ENCODE results near the gene ZXDA. TPM values are rescaled to one million over a fixed set of nuclear protein-coding genes. Genes with fewer than 3 reads are reported as not detected.
"Not testable (repeated sequence)": the region's sequence is repeated elsewhere in the genome, so short reads cannot be mapped to it uniquely, and the experiment has no call there.

Gene ZXDA, protein sequence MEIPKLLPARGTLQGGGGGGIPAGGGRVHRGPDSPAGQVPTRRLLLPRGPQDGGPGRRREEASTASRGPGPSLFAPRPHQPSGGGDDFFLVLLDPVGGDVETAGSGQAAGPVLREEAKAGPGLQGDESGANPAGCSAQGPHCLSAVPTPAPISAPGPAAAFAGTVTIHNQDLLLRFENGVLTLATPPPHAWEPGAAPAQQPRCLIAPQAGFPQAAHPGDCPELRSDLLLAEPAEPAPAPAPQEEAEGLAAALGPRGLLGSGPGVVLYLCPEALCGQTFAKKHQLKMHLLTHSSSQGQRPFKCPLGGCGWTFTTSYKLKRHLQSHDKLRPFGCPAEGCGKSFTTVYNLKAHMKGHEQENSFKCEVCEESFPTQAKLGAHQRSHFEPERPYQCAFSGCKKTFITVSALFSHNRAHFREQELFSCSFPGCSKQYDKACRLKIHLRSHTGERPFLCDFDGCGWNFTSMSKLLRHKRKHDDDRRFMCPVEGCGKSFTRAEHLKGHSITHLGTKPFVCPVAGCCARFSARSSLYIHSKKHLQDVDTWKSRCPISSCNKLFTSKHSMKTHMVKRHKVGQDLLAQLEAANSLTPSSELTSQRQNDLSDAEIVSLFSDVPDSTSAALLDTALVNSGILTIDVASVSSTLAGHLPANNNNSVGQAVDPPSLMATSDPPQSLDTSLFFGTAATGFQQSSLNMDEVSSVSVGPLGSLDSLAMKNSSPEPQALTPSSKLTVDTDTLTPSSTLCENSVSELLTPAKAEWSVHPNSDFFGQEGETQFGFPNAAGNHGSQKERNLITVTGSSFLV
- total RNA-seq = 1 to 10 TPM; 5.1 to 5.3 TPM

DNA sequence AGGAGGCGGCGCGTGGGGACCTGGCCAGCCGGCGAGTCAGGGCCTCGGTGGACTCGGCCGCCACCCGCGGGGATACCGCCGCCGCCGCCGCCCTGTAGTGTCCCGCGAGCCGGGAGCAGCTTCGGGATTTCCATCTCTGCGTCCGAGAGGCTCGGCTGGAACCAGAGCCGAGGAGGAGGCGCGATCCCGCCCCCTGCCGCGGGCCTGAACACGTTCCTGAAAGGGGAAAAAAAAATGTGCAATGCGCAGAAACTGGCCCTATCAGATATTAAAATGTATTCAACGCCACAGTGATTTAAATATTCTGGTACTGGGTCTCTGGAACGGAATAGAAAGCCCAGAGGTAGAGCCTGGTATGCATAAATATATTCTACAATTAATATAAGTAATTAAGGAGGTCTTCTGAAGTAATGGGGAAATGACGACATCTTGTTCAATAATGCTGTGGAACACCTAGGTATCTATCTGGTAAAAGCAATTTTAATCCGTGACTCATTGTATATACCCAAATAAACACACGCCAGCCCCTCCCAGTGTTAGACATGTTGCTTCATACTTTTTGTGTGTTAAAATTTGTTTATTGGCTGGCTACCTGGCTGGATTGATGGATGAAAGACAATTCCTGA, at the start of gene ZXDA:
Gene ZXDA (minus strand): TSS at position 172 of the 626 bp plus-strand sequence. CDS start 38 bp downstream, at position 134.
- H3K9me3 ChIP-seq; H3K27me3 ChIP-seq; DNase-seq (ENCODE audit: low spot score); H3K36me3 ChIP-seq: not testable (repeated sequence)
- peak within 1 kb of the TSS; percentile 87 to 91 for H3K27ac ChIP-seq
- H3K4me1 ChIP-seq = peaks cover 0 to 26% of the 10 kb centered on the region in 2 donors
- peak within 1 kb of the TSS; percentile 47 to 55 for H3K4me3 ChIP-seq

DNA sequence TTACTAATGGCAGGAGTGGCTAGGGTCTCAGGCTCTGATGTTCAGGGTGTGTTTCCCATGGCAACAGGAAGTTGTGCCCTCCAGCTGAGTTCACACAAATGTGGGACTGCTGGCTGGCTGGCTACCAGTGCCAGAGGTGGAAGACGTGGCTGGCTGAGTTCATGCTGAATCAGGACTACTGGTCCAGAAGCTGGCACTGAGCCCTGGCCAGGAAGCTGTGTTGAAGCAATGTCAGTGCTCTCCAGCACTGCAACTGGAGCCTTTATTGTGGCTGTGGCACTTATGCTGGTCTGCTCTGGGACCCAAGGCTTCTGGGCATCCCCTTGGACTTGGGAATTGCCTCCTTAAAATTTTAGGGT, 42.0 kb upstream of the ZXDA start:
- TF ChIP-seq, protein P1, sequence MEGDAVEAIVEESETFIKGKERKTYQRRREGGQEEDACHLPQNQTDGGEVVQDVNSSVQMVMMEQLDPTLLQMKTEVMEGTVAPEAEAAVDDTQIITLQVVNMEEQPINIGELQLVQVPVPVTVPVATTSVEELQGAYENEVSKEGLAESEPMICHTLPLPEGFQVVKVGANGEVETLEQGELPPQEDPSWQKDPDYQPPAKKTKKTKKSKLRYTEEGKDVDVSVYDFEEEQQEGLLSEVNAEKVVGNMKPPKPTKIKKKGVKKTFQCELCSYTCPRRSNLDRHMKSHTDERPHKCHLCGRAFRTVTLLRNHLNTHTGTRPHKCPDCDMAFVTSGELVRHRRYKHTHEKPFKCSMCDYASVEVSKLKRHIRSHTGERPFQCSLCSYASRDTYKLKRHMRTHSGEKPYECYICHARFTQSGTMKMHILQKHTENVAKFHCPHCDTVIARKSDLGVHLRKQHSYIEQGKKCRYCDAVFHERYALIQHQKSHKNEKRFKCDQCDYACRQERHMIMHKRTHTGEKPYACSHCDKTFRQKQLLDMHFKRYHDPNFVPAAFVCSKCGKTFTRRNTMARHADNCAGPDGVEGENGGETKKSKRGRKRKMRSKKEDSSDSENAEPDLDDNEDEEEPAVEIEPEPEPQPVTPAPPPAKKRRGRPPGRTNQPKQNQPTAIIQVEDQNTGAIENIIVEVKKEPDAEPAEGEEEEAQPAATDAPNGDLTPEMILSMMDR (IDR thresholded peaks at IDR 0.05) = no peak
- Histone ChIP-seq H3K27ac (no peak overlapping the region), H3K9me3 (peaks cover 0 to 25% of the 10 kb centered on the region in 2 donors), H3K36me3 (no peaks in the 10 kb centered on the region), H3K4me3 (no peak overlapping the region), H3K27me3 (no peaks in the 10 kb centered on the region), H3K4me1 (no peaks in the 10 kb centered on the region)
- no peak for DNase-seq (ENCODE audit: low spot score)

DNA sequence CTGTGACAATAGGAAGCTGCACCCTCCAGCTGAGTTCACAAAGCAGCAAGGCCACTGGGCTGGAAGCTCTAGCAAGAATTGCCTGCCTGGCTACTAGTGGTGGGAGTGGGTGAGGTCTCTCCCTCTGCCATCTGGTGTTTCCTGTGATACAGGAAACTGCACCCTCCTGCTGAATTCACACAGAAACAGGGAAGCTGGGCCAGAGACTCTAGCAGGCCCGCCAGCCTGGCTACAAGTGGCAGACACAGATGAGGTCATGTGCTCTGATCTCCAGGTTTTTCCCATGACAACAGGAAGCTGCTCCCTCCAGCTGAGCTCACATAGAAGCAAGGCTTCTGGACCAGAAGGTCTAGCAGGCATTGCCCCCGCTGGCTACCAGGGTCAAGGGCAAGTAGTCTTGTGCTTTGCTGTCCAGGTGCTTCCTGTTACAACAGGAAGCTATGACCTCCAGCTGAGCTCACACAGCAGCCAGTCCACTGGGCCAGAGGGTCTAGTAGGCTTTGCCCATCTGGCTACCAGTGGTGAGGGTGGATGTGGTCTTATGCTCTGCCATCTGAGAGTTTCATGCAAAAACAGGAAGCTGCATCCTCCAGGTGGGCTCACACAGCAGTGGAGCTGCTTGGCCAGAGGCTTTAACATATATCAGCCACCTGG, 41.5 kb upstream of the ZXDA start:
- H3K9me3 ChIP-seq = peaks cover 0 to 20% of the 10 kb centered on the region in 2 donors
- H3K4me3 ChIP-seq = no peak overlapping the region
- no peaks in the 10 kb centered on the region for H3K36me3 ChIP-seq
- H3K27ac ChIP-seq = no peak overlapping the region
- no peaks in the 10 kb centered on the region for H3K4me1 ChIP-seq
- no peaks in the 10 kb centered on the region for H3K27me3 ChIP-seq
- no peak for DNase-seq (ENCODE audit: low spot score)
- TF ChIP-seq, protein P1 (IDR thresholded peaks at IDR 0.05) = no peak

DNA sequence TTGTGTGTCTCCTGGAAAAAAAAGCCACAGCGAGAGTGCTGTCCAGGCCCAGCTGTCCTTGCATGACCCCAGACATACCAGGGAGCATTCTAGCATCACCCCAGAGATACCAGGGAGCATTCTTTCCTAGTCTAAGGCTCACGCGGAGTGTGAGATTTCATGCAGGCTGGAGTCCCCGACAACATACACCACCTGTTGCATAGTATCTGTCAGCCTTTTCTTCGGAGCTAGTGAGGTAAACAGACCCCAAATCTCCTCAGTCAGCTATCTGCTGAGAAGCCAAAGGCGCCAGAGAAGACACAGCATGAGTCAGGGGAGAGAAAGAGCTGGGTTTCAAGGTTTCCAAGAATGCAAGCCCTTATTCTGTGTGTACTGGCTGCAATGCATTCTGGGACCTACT, 23.1 kb upstream of the ZXDA start:
- H3K36me3 ChIP-seq = no peaks in the 10 kb centered on the region
- H3K27ac ChIP-seq = no peak overlapping the region
- no peak for DNase-seq (ENCODE audit: low spot score)
- TF ChIP-seq, protein P1 (IDR thresholded peaks at IDR 0.05) = no peak
- no peaks in the 10 kb centered on the region for H3K9me3 ChIP-seq
- no peaks in the 10 kb centered on the region for H3K27me3 ChIP-seq
- H3K4me3 ChIP-seq = no peak overlapping the region
- H3K4me1 ChIP-seq = no peaks in the 10 kb centered on the region

DNA sequence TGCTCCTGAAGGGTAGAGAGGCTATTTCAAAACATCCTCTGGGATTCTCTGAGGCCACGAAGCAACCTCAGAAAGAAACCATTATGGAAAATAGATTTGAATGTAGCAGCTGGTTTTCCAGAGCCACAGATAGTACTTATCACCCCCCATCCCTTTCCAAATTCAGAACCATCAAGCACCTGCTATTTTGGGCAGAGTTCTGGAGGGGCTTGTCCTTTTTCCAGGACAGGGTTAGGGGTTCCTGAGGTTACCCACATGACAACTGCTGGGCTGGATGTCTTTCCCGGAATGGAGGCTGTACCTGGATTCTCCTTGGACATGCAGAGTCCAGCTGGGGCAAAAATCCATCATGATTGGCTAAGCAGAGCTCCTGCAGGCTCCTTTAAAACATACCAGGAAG, 22.0 kb upstream of the ZXDA start:
- no peaks in the 10 kb centered on the region for H3K4me1 ChIP-seq
- DNase-seq (ENCODE audit: low spot score) = no peak
- TF ChIP-seq, protein P1 (IDR thresholded peaks at IDR 0.05) = no peak
- H3K27me3 ChIP-seq = no peaks in the 10 kb centered on the region
- H3K27ac ChIP-seq = no peak overlapping the region
- H3K36me3 ChIP-seq = no peaks in the 10 kb centered on the region
- no peaks in the 10 kb centered on the region for H3K9me3 ChIP-seq
- H3K4me3 ChIP-seq = no peak overlapping the region

Measured in right atrium auricular region (tissue), 2 donors.